Nephron progenitor cell (in vitro differentiated cells): ENCODE data around the gene ADAT3.

Source experiments
- DNase-seq: peaks from one replicate; pipeline ENCODE4 v3.0.0; 2021
- H3K27ac Mint-ChIP-seq: 2 replicates; pipeline ENCODE4 v1.8.0; 2021; ENCODE audit warnings: mild to moderate bottlenecking, moderate library complexity, mixed read lengths
- H3K27me3 Mint-ChIP-seq: 2 replicates; pipeline ENCODE4 v1.8.0; 2021; ENCODE audit warnings: mild to moderate bottlenecking, low read depth, mixed read lengths; ENCODE audit not compliant: poor library complexity
- H3K36me3 Mint-ChIP-seq: 2 replicates; pipeline ENCODE4 v1.8.0; 2021; ENCODE audit warnings: low read depth, mixed read lengths
- H3K4me1 Mint-ChIP-seq: 2 replicates; pipeline ENCODE4 v1.8.0; 2021; ENCODE audit warnings: mixed read lengths
- H3K4me3 Mint-ChIP-seq: 2 replicates; pipeline ENCODE4 v1.8.0; 2021; ENCODE audit warnings: mild to moderate bottlenecking, moderate library complexity, mixed read lengths
- H3K9me3 Mint-ChIP-seq: 2 replicates; pipeline ENCODE4 v1.8.0; 2021; ENCODE audit warnings: mild to moderate bottlenecking, moderate library complexity, mixed read lengths
- TF ChIP-seq, protein P1 (sequence below): fragments of 200-600 bp; sonication (generic); IDR thresholded peaks from 2 replicates; pipeline ENCODE4 v1.5.0; 2021; ENCODE audit warnings: antibody characterized with exemption

Gene ADAT3

DNA sequence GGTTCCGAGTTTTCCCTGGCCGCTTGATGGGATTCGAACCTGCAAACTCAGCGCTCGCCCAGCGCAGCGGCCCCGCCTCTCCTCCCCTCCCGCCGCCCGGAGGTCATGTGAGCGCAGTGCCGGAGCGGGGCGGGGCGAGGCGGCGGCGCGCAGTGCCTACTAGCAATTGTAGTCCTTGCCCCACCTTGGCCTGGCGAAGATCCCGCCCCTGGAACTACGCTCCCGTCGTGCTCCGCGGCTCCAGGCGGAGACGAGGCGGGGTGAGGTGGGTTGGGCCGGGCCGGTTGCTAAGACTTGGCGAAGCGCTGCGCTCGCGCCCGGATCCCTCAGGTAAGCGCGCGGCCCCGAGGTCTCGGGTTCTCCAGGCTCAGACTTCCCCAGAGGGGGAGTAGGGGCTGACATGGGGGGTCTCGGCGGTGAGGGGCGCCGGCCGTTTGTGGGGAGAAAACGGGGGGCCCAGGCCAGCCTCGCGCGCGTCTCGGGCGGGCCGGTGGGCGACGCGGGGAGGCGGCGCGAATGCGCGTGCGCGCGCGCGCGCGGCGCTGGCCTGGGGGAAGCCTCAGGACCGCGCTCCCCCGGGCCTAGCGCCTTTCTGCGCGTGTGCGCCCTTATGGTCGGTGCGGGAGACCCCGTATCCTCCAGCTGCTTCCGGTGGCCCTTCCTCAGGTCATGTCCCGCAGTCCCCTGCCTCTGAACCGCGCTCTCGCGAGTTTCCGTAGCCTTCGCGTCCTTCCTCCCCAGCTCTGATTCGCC is at the start of gene ADAT3, which contains the start of gene SCAMP4:
TSS of gene ADAT3 (plus strand) at position 290 of the 753 bp plus-strand sequence. CDS start 6,649 bp downstream, outside the sequence.
TSS of gene SCAMP4 (plus strand) at position 290 of the 753 bp plus-strand sequence. CDS start 9,621 bp downstream, outside the sequence.
- Mint-ChIP-seq H3K27ac (peak within 1 kb of the TSS; percentile 89), H3K36me3 (peaks cover 3% of the 10 kb centered on the region), H3K4me3 (peak within 1 kb of the TSS; percentile 90), H3K9me3 (no peaks in the 10 kb centered on the region), H3K4me1 (peaks cover 22% of the 10 kb centered on the region), H3K27me3 (no peaks in the 10 kb centered on the region)
- peak; percentile 98 for DNase-seq
- TF ChIP-seq, protein P1, sequence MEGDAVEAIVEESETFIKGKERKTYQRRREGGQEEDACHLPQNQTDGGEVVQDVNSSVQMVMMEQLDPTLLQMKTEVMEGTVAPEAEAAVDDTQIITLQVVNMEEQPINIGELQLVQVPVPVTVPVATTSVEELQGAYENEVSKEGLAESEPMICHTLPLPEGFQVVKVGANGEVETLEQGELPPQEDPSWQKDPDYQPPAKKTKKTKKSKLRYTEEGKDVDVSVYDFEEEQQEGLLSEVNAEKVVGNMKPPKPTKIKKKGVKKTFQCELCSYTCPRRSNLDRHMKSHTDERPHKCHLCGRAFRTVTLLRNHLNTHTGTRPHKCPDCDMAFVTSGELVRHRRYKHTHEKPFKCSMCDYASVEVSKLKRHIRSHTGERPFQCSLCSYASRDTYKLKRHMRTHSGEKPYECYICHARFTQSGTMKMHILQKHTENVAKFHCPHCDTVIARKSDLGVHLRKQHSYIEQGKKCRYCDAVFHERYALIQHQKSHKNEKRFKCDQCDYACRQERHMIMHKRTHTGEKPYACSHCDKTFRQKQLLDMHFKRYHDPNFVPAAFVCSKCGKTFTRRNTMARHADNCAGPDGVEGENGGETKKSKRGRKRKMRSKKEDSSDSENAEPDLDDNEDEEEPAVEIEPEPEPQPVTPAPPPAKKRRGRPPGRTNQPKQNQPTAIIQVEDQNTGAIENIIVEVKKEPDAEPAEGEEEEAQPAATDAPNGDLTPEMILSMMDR, result no peak

DNA sequence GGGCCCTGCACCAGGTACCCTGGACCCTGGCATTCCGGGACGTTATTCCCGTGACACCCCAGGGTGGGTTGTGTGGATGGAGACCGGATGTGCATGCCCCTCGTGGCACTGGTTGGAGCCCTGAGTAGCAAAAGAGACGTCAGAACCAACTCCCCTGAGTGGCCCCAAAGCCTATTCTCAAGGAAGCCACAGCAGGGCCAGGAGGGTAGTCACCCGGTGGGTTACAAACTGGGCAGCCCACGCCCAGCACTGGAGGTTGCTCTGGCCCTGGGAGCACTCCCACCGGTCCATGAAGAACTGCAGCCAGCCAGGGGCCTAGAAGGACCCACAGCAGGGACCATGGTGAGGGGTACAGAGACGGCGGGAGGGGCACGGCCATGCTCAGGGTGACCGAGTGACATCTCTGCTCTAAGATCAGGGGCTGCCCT is 49.4 kb upstream of the ADAT3 start:
- H3K36me3 Mint-ChIP-seq, result no peaks in the 10 kb centered on the region
- TF ChIP-seq, protein P1, result no peak
- H3K4me1 Mint-ChIP-seq, result peaks cover 43% of the 10 kb centered on the region
- H3K27me3 Mint-ChIP-seq, result peaks cover 25% of the 10 kb centered on the region
- no peak for DNase-seq
- no peak overlapping the region for H3K27ac Mint-ChIP-seq
- H3K4me3 Mint-ChIP-seq, result no peak overlapping the region
- H3K9me3 Mint-ChIP-seq, result no peaks in the 10 kb centered on the region

DNA sequence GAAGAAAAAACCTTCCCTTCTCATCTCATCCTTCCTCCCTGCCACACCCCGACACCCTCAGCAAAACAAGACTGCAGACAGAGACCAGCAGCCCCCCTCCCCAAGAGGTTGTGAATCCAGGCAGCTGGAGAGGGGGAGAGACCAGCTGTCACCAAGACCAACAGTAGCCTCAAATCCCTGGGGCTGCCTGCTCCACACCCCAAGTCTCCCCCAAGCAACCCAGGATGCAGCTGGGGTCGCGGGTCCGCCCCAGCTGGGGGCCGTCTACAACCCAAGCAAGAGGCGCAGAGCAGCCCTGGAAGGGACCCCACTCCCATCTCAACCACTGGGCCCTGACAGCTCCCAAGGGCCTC is 48.9 kb upstream of the ADAT3 start:
- DNase-seq, result no peak
- Mint-ChIP-seq H3K27me3 (peaks cover 30% of the 10 kb centered on the region), H3K27ac (no peak overlapping the region), H3K36me3 (no peaks in the 10 kb centered on the region), H3K4me1 (peaks cover 42% of the 10 kb centered on the region), H3K4me3 (peak overlapping the region; percentile 49), H3K9me3 (no peaks in the 10 kb centered on the region)
- TF ChIP-seq, protein P1, result no peak

DNA sequence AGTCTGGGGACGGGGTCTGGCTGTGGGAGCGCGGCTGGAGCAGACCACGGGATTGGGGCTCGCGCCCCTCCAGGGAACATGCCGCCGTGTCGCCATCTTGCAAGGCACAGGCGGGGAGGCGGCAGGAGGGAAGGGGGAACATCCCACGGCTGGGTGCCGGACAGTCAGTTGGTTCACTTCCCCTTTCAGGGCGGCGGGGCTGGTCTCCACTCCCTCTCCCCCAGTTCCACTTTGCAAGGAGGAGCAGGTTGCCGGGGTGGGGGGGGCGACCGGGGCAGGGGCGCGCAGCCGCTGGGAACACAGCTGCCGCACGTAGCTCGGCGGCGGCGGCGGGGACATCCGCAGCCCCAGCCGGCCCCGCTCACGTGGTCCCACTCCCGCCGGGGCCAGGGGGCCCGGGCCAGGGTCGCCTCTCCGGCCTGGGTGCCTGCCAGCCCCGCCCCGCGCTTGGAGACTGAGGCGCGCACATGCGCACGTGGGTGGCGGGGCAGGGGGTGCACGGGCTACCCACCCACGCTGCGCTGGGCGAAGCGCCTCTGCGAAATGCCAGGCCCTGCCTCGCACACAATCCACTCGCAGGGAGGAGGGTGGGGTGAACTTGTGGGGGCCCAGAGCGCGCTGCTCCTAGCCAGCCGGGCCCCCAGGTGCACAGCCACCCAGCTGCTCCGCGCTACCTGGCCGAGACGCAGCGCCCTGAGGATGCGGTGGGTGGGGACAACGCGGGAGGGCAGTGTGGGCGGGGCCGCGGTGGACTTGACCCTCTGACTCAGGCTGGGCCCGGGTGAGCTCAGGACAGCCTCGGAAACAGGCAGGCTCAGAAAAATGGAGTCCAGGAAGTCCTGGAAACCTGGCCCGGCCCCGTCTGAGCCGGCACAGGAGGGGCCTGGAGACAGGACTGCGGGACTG is 48.2 kb upstream of the ADAT3 start:
- Mint-ChIP-seq H3K27ac (no peak overlapping the region), H3K36me3 (no peaks in the 10 kb centered on the region), H3K4me3 (peak overlapping the region; percentile 49), H3K27me3 (peaks cover 36% of the 10 kb centered on the region), H3K4me1 (peaks cover 48% of the 10 kb centered on the region), H3K9me3 (no peaks in the 10 kb centered on the region)
- TF ChIP-seq, protein P1, result no peak
- DNase-seq, result peak; percentile 72

DNA sequence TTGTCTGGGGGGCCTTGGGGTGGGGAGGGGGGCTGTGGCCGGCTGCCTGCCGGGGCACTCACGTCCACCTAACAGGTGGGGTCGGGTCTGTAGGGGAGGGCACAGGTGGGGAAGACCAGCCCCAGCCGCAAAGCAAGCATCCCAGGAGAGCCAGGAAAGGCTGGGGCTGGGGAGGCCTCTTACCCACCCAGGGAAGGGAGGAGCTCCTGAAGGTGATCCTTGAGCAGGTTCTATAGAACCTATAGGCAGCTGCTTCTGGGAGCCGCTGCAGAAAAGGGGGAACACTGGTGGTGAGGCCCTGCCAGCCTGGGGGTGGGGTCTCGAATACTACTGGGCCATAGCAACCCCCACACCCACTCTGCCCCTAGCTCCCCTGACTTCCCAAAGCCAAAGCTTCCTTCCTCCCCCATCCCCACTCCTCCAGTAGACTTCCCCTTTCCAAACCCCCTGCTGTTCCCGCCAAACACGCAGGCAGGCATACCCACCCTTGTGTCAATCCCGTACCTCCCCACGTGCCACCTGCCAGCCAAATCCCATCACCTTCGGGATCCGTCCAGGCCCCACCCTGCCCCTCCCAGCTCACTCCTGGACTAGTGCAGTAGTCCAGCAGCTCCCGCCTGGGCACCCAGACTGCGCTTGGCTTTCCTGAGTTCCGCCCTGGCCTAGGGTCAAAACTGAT is 47.4 kb upstream of the ADAT3 start:
- Mint-ChIP-seq H3K9me3 (no peaks in the 10 kb centered on the region), H3K4me1 (peaks cover 49% of the 10 kb centered on the region), H3K27ac (no peak overlapping the region), H3K27me3 (peaks cover 44% of the 10 kb centered on the region), H3K36me3 (no peaks in the 10 kb centered on the region), H3K4me3 (no peak overlapping the region)
- TF ChIP-seq, protein P1, result no peak
- no peak for DNase-seq
